GM12878 (cell line): Measurements from ENCODE around the gene PCF11. TPM values are rescaled to one million over a fixed set of nuclear protein-coding genes. Genes with fewer than 3 reads are reported as not detected.

Source experiments
- BACH1 ChIP-seq: fragments of 450-650 bp; IDR thresholded peaks from 2 replicates; pipeline ENCODE4 v1.6.1; 2017; ENCODE audit warnings: mild to moderate bottlenecking, borderline replicate concordance
- BCL11A ChIP-seq: IDR thresholded peaks from 2 replicates; pipeline ENCODE4 v1.6.1; 2011; ENCODE audit warnings: low read depth, low read length
- EGR1 ChIP-seq, 2 experiments: IDR thresholded peaks; 1 replicate in 1 of 2; 2 replicates in 1 of 2; pipeline ENCODE4 v1.6.1; 2011 to 2012; ENCODE audit warnings: low read depth in 2 of 2, low read length in 2 of 2, borderline replicate concordance in 1 of 2, mild to moderate bottlenecking in 1 of 2, moderate library complexity in 1 of 2
- FOXK2 ChIP-seq: fragments of 450-650 bp; IDR thresholded peaks from 2 replicates; pipeline ENCODE4 v1.6.1; 2017; ENCODE audit warnings: mild to moderate bottlenecking, moderate library complexity
- JUNB ChIP-seq: IDR thresholded peaks from 2 replicates; pipeline ENCODE4 v1.6.1; 2016; ENCODE audit warnings: antibody characterized with exemption, mild to moderate bottlenecking
- MEF2B ChIP-seq: fragments of 450-650 bp; IDR thresholded peaks from 2 replicates; pipeline ENCODE4 v1.6.1; 2018; ENCODE audit warnings: mild to moderate bottlenecking, moderate library complexity; ENCODE audit not compliant: partially characterized antibody, poor library complexity, severe bottlenecking
- NR2C2 ChIP-seq: IDR thresholded peaks from 2 replicates; pipeline ENCODE4 v1.6.1; 2011; ENCODE audit warnings: borderline replicate concordance, low read depth; ENCODE audit not compliant: control insufficient read depth, insufficient read length
- RBBP5 ChIP-seq: fragments of 200-600 bp; sonication (generic); conservative IDR thresholded peaks from 2 replicates; pipeline ENCODE4 v1.6.1; 2016
- RUNX3 ChIP-seq: IDR thresholded peaks from 2 replicates; pipeline ENCODE4 v1.6.1; 2012; ENCODE audit warnings: low read length, inconsistent platforms
- SMC3 ChIP-seq: IDR thresholded peaks from 2 replicates; pipeline ENCODE4 v1.6.1; 2011; ENCODE audit warnings: low read length, improper control_type of control experiment, borderline replicate concordance
- SPI1 ChIP-seq: IDR thresholded peaks from 2 replicates; pipeline ENCODE4 v1.6.1; 2011; ENCODE audit warnings: low read depth, mild to moderate bottlenecking, low read length, moderate library complexity, borderline replicate concordance; ENCODE audit not compliant: insufficient read depth
- SREBF2 ChIP-seq: IDR thresholded peaks from 2 replicates; pipeline ENCODE4 v1.6.1; 2012; ENCODE audit warnings: mild to moderate bottlenecking, low read length
- STAT3 ChIP-seq: IDR thresholded peaks from 2 replicates; pipeline ENCODE4 v1.6.1; 2011; ENCODE audit warnings: low read depth, low read length, improper control_type of control experiment
- TARDBP ChIP-seq: IDR thresholded peaks from 2 replicates; pipeline ENCODE4 v1.6.1; 2016; ENCODE audit warnings: borderline replicate concordance
- ZNF622 ChIP-seq: fragments of 450-650 bp; IDR thresholded peaks from 2 replicates; pipeline ENCODE4 v1.6.1; 2017; ENCODE audit warnings: mild to moderate bottlenecking, inconsistent platforms
- polyA plus RNA-seq, 11 experiments: library from polyadenylated mRNA; depleted of rRNA in 4 of 11; unstranded in 6 of 11; stranded (reverse) in 5 of 11; fragments of >200 nt; fragmentation: Nextera tagmentation in 4 of 11; fragmentation: Illumina TruSeq in 1 of 11; extraction: Ambion mirVana in 4 of 11; extraction: Trizol in 1 of 11; gene quantifications; 1 replicate in 1 of 11; 2 replicates in 10 of 11; pipeline versions ENCODE4 v1.2.1 to v1.2.3, GENCODE V29; 2011 to 2016; ENCODE audit warnings: inconsistent platforms in 2 of 11, missing spikeins in 2 of 11, low read depth in 1 of 11
- total RNA-seq, 4 experiments: library from RNA; depleted of rRNA in 3 of 4; stranded (reverse); fragments of >200 nt in 3 of 4; fragmentation: Illumina TruSeq in 1 of 4; extraction: Trizol in 1 of 4; gene quantifications; 2 replicates each; pipeline versions ENCODE4 v1.2.1 to v1.2.3, GENCODE V29; 2013 to 2021
- TF ChIP-seq, protein P1 (sequence below): fragments of 450-650 bp; IDR thresholded peaks from 2 replicates; pipeline ENCODE4 v1.6.1; 2017; ENCODE audit warnings: mild to moderate bottlenecking, moderate library complexity
- TF ChIP-seq, protein P2 (sequence below): fragments of 450-650 bp; IDR thresholded peaks from 2 replicates; pipeline ENCODE4 v1.6.1; 2016; ENCODE audit warnings: mild to moderate bottlenecking, moderate library complexity, borderline replicate concordance
- TF ChIP-seq, protein P3 (sequence below): fragments of 450-650 bp; IDR thresholded peaks from 2 replicates; pipeline ENCODE4 v1.6.1; 2017; ENCODE audit warnings: mild to moderate bottlenecking, moderate library complexity

Gene PCF11
- total and polyA plus RNA-seq, 10 of the 15 experiments (the other 5 are each of a cell fraction or from before 2014, with no cell fraction given), result 9.2 to 90.4 (median 48.0) TPM

DNA sequence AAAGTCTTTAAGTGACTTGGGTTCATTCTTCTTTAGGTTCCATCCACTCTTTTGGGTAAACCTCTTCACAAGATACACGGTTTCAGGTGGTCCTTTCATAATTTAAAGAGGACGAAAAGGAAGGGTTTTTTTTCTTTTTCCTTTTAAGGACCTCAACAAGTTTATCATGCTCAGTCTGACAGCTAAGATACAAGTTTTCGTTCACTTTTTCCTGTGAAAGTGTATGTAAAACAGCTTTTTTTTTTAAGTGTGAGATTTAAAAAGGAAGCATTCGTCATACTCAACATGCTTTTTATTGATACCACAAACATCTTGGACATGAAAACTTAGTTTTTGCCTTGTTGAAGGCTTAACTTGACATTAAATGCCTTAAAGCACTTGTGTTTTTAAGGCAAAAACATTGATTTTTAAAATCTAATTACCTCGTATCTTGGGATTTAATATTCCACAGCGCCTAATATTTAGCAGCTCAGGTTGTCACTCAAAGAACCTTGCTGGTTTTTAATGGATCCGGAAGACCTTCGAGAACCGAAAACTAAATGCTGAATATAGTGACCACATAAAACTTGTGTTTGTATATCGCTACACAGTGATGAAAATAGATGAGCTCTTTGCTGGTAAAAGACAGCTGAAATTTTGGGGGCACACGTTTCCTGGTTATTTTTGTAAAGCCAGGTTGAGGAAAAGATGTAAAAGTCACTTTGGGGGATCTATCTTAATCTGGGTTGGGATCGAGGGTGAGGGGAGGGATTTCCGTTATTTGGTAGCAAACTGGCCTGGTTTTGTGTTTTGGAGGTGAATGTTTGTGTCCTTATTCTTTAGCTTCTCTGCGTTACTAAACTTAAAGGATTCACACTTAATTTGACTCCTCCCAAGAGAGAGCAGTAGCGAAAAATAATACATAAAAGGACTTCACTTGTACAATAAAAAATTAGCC, 2.3 kb downstream of the PCF11 start (continued):
- TF ChIP-seq, protein P1, sequence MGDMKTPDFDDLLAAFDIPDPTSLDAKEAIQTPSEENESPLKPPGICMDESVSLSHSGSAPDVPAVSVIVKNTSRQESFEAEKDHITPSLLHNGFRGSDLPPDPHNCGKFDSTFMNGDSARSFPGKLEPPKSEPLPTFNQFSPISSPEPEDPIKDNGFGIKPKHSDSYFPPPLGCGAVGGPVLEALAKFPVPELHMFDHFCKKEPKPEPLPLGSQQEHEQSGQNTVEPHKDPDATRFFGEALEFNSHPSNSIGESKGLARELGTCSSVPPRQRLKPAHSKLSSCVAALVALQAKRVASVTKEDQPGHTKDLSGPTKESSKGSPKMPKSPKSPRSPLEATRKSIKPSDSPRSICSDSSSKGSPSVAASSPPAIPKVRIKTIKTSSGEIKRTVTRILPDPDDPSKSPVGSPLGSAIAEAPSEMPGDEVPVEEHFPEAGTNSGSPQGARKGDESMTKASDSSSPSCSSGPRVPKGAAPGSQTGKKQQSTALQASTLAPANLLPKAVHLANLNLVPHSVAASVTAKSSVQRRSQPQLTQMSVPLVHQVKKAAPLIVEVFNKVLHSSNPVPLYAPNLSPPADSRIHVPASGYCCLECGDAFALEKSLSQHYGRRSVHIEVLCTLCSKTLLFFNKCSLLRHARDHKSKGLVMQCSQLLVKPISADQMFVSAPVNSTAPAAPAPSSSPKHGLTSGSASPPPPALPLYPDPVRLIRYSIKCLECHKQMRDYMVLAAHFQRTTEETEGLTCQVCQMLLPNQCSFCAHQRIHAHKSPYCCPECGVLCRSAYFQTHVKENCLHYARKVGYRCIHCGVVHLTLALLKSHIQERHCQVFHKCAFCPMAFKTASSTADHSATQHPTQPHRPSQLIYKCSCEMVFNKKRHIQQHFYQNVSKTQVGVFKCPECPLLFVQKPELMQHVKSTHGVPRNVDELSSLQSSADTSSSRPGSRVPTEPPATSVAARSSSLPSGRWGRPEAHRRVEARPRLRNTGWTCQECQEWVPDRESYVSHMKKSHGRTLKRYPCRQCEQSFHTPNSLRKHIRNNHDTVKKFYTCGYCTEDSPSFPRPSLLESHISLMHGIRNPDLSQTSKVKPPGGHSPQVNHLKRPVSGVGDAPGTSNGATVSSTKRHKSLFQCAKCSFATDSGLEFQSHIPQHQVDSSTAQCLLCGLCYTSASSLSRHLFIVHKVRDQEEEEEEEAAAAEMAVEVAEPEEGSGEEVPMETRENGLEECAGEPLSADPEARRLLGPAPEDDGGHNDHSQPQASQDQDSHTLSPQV, result no peak
- TF ChIP-seq STAT3, result no peak
- no peak for TF ChIP-seq BCL11A
- no peak for TF ChIP-seq BACH1
- TF ChIP-seq, protein P2, sequence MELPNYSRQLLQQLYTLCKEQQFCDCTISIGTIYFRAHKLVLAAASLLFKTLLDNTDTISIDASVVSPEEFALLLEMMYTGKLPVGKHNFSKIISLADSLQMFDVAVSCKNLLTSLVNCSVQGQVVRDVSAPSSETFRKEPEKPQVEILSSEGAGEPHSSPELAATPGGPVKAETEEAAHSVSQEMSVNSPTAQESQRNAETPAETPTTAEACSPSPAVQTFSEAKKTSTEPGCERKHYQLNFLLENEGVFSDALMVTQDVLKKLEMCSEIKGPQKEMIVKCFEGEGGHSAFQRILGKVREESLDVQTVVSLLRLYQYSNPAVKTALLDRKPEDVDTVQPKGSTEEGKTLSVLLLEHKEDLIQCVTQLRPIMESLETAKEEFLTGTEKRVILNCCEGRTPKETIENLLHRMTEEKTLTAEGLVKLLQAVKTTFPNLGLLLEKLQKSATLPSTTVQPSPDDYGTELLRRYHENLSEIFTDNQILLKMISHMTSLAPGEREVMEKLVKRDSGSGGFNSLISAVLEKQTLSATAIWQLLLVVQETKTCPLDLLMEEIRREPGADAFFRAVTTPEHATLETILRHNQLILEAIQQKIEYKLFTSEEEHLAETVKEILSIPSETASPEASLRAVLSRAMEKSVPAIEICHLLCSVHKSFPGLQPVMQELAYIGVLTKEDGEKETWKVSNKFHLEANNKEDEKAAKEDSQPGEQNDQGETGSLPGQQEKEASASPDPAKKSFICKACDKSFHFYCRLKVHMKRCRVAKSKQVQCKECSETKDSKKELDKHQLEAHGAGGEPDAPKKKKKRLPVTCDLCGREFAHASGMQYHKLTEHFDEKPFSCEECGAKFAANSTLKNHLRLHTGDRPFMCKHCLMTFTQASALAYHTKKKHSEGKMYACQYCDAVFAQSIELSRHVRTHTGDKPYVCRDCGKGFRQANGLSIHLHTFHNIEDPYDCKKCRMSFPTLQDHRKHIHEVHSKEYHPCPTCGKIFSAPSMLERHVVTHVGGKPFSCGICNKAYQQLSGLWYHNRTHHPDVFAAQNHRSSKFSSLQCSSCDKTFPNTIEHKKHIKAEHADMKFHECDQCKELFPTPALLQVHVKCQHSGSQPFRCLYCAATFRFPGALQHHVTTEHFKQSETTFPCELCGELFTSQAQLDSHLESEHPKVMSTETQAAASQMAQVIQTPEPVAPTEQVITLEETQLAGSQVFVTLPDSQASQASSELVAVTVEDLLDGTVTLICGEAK, result peak; percentile 32; the same call in 1 of the 2 replicates
- no peak for TF ChIP-seq TARDBP
- TF ChIP-seq NR2C2, result no peak
- no peak for TF ChIP-seq ZNF622
- TF ChIP-seq FOXK2, result no peak
- no peak for TF ChIP-seq JUNB
- TF ChIP-seq SMC3, result no peak
- no peak for TF ChIP-seq SREBF2
- no peak for TF ChIP-seq RBBP5
- no peak for TF ChIP-seq MEF2B
- TF ChIP-seq, protein P3, sequence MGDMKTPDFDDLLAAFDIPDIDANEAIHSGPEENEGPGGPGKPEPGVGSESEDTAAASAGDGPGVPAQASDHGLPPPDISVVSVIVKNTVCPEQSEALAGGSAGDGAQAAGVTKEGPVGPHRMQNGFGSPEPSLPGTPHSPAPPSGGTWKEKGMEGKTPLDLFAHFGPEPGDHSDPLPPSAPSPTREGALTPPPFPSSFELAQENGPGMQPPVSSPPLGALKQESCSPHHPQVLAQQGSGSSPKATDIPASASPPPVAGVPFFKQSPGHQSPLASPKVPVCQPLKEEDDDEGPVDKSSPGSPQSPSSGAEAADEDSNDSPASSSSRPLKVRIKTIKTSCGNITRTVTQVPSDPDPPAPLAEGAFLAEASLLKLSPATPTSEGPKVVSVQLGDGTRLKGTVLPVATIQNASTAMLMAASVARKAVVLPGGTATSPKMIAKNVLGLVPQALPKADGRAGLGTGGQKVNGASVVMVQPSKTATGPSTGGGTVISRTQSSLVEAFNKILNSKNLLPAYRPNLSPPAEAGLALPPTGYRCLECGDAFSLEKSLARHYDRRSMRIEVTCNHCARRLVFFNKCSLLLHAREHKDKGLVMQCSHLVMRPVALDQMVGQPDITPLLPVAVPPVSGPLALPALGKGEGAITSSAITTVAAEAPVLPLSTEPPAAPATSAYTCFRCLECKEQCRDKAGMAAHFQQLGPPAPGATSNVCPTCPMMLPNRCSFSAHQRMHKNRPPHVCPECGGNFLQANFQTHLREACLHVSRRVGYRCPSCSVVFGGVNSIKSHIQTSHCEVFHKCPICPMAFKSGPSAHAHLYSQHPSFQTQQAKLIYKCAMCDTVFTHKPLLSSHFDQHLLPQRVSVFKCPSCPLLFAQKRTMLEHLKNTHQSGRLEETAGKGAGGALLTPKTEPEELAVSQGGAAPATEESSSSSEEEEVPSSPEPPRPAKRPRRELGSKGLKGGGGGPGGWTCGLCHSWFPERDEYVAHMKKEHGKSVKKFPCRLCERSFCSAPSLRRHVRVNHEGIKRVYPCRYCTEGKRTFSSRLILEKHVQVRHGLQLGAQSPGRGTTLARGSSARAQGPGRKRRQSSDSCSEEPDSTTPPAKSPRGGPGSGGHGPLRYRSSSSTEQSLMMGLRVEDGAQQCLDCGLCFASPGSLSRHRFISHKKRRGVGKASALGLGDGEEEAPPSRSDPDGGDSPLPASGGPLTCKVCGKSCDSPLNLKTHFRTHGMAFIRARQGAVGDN, result no peak
- TF ChIP-seq RUNX3, result no peak
- no peak for TF ChIP-seq EGR1 (IDR thresholded peaks at IDR 0.05; ENCODE audit: borderline replicate concordance in 1 of 2, low read depth in 2 of 2, low read length in 2 of 2)
- TF ChIP-seq SPI1, result no peak
